Measurements from ENCODE around the gene GPX4. TPM values are rescaled to one million over a fixed set of nuclear protein-coding genes. Genes with fewer than 3 reads are reported as not detected.

The GPX4 gene
- total RNA-seq, 2 experiments from 2014 or later, result 148 to 203 TPM

DNA sequence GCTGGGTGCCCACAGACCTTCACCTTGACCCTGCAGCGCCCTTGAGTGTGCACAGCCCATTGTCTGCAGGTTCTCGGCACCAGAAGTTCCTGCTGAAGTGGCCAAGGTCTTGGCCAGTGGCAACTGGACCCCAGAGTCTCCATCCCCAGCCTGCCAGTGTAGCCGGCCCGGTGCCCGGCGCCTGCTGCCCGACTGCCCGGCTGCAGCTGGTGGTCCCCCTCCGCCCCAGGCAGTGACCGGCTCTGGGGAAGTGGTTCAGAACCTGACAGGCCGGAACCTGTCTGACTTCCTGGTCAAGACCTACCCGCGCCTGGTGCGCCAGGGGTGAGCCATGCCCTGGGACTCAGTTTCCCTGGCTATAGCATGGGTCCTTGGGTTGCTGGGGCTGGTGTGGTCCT lies 48.8 kb upstream of the GPX4 start:
- CTCF ChIA-PET (ENCODE audit: unreplicated experiment), result no interaction called here
- peaks cover 21% of the 10 kb centered on the region for H3K4me1 ChIP-seq (ENCODE audit: insufficient read depth, low read length, poor library complexity, severe bottlenecking)

DNA sequence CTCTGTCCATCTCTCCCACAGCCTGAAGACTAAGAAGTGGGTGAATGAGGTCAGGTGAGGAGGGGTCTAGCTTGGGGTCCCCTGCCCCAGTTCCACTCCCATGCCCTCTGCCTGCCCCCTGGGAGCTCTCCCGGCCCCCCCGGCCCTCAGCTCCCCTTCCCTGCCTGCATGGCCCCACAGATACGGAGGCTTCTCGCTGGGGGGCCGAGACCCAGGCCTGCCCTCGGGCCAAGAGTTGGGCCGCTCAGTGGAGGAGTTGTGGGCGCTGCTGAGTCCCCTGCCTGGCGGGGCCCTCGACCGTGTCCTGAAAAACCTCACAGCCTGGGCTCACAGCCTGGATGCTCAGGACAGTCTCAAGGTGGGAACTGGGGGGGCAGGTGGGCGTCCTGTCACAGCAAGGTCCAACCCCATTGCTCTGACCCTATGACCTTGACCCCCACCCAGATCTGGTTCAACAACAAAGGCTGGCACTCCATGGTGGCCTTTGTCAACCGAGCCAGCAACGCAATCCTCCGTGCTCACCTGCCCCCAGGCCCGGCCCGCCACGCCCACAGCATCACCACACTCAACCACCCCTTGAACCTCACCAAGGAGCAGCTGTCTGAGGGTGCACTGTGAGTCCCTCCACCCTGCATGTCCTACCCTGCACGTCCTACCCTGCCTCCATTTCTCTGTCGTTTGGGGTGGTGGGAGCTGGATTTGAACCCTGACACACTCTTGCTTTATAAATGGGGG lies 47.7 kb upstream of the GPX4 start:
- Histone ChIP-seq H3K9me3 (ENCODE audit: low read length) (no peaks in the 10 kb centered on the region), H3K9me2 (ENCODE audit: insufficient read depth, low read length) (no peaks in the 10 kb centered on the region), H3K36me3 (ENCODE audit: insufficient read depth, low read length) (peaks cover 18% of the 10 kb centered on the region; the same call in 1 of the 2 replicates), H2AFZ (ENCODE audit: low read length) (no peak overlapping the region), H4K20me1 (ENCODE audit: insufficient read depth, low read length) (no peaks in the 10 kb centered on the region), H3K4me1 (ENCODE audit: insufficient read depth, low read length, poor library complexity, severe bottlenecking) (peaks cover 21% of the 10 kb centered on the region), H3K27ac (ENCODE audit: low read depth, low read length, poor library complexity, severe bottlenecking) (no peak overlapping the region), H3K4me3 (ENCODE audit: low read depth, low read length, poor library complexity, severe bottlenecking) (no peak overlapping the region), H3K4me2 (ENCODE audit: low read length) (no peak overlapping the region), H3K79me2 (ENCODE audit: insufficient read depth, low read depth, low read length) (no peaks in the 10 kb centered on the region)
- intact Hi-C loops (cut with micrococcal nuclease; ENCODE audit: unreplicated experiment), result loop anchor here (5.0 kb wide), 1 partner anchor 136 kb away; no protein-coding TSS in a partner anchor
- CTCF ChIA-PET (ENCODE audit: unreplicated experiment), result no interaction called here
- BruUV-seq (replicated peaks), result no TSS peak
- DNase-seq (ENCODE audit: low spot score), result no peak
- TF ChIP-seq EZH2phosphoT487 (IDR thresholded peaks at IDR 0.05; ENCODE audit: borderline replicate concordance, low read depth, low read length), result no peak
- TF ChIP-seq, protein P1, sequence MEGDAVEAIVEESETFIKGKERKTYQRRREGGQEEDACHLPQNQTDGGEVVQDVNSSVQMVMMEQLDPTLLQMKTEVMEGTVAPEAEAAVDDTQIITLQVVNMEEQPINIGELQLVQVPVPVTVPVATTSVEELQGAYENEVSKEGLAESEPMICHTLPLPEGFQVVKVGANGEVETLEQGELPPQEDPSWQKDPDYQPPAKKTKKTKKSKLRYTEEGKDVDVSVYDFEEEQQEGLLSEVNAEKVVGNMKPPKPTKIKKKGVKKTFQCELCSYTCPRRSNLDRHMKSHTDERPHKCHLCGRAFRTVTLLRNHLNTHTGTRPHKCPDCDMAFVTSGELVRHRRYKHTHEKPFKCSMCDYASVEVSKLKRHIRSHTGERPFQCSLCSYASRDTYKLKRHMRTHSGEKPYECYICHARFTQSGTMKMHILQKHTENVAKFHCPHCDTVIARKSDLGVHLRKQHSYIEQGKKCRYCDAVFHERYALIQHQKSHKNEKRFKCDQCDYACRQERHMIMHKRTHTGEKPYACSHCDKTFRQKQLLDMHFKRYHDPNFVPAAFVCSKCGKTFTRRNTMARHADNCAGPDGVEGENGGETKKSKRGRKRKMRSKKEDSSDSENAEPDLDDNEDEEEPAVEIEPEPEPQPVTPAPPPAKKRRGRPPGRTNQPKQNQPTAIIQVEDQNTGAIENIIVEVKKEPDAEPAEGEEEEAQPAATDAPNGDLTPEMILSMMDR (conservative IDR thresholded peaks at IDR 0.05; ENCODE audit: low read length), result no peak
- POLR2A ChIA-PET, result no interaction called here

More for the DNA sequence above, 48.8 kb upstream of the GPX4 start:
- H3K79me2 ChIP-seq (ENCODE audit: insufficient read depth, low read depth, low read length), result no peaks in the 10 kb centered on the region
- no peak for TF ChIP-seq EZH2phosphoT487 (IDR thresholded peaks at IDR 0.05; ENCODE audit: borderline replicate concordance, low read depth, low read length)
- TF ChIP-seq, protein P1 (conservative IDR thresholded peaks at IDR 0.05; ENCODE audit: low read length), result no peak
- POLR2A ChIA-PET, result no interaction called here
- no peak for DNase-seq (ENCODE audit: low spot score)
- H4K20me1 ChIP-seq (ENCODE audit: insufficient read depth, low read length), result no peaks in the 10 kb centered on the region
- no TSS peak for BruUV-seq (replicated peaks)
- H2AFZ ChIP-seq (ENCODE audit: low read length), result no peak overlapping the region
- no peak overlapping the region for H3K27ac ChIP-seq (ENCODE audit: low read depth, low read length, poor library complexity, severe bottlenecking)
- H3K9me2 ChIP-seq (ENCODE audit: insufficient read depth, low read length), result no peaks in the 10 kb centered on the region
- H3K36me3 ChIP-seq (ENCODE audit: insufficient read depth, low read length), result peaks cover 18% of the 10 kb centered on the region; the same call in 1 of the 2 replicates
- intact Hi-C loops (cut with micrococcal nuclease; ENCODE audit: unreplicated experiment), result loop anchor here (5.0 kb wide), 1 partner anchor 137 kb away; no protein-coding TSS in a partner anchor
- no peak overlapping the region for H3K4me2 ChIP-seq (ENCODE audit: low read length)
- no peaks in the 10 kb centered on the region for H3K9me3 ChIP-seq (ENCODE audit: low read length)
- no peak overlapping the region for H3K4me3 ChIP-seq (ENCODE audit: low read depth, low read length, poor library complexity, severe bottlenecking)

Data from OCI-LY7 (cell line).